Measurements from ENCODE around the gene RBM39. TPM values are rescaled to one million over a fixed set of nuclear protein-coding genes. Genes with fewer than 3 reads are reported as not detected.
A peak's percentile ranks its signal among the peaks of the same experiment; 100 is the strongest.
"Not testable (repeated sequence)": the region's sequence is repeated elsewhere in the genome, so short reads cannot be mapped to it uniquely, and the experiment has no call there.

The RBM39 gene
- total and polyA plus RNA-seq, 3 experiments from 2014 or later: 157 to 352 (median 349) TPM

GRCh38 chr20:35695978-35696377 is 46.1 kb downstream of the RBM39 start:
- no peaks in the 10 kb centered on the region for H3K36me3 ChIP-seq (ENCODE audit: insufficient read depth, low read length)
- H3K27ac Mint-ChIP-seq: peak overlapping the region in 2 of 8 donors; percentile 43 to 45
- H3K27me3 ChIP-seq (ENCODE audit: insufficient read depth, low read length, poor library complexity, severe bottlenecking): no peaks in the 10 kb centered on the region
- H3K27ac ChIP-seq (ENCODE audit: low read depth, low read length): no peak overlapping the region
- H3K9me3 Mint-ChIP-seq: peaks cover 0 to 2% (median 0%) of the 10 kb centered on the region in 5 donors
- CTCF ChIA-PET: interaction anchor here (1.6 kb wide), 1 partner anchor 95 kb away, joined by 3 read pairs; no protein-coding TSS in a partner anchor
- no peak for DNase-seq
- peaks cover 0 to 2% of the 10 kb centered on the region in 2 donors for H3K27me3 Mint-ChIP-seq
- peaks cover 0 to 48% (median 3%) of the 10 kb centered on the region in 3 donors for H3K36me3 Mint-ChIP-seq
- POLR2A ChIA-PET: no interaction called here
- H3K4me1 Mint-ChIP-seq: peaks cover 30 to 46% (median 39%) of the 10 kb centered on the region in 3 donors
- peak overlapping the region in 3 of 7 donors; percentile 23 to 82 (median 33) for H3K4me3 Mint-ChIP-seq
- peaks cover 21% of the 10 kb centered on the region for H3K4me1 ChIP-seq (ENCODE audit: insufficient read depth, low read length)
- H3K9me3 ChIP-seq (ENCODE audit: low read length): no peaks in the 10 kb centered on the region
- no peak overlapping the region for H3K4me3 ChIP-seq (ENCODE audit: low read length)

- Mint-ChIP-seq H3K4me3 (peak overlapping the region in 2 of 7 donors; percentile 69 to 70), H3K27me3 (peaks cover 0 to 2% of the 10 kb centered on the region in 2 donors), H3K9me3 (peaks cover 0 to 2% (median 0%) of the 10 kb centered on the region in 5 donors), H3K4me1 (peaks cover 29 to 39% (median 37%) of the 10 kb centered on the region in 3 donors), H3K36me3 (peaks cover 0 to 53% (median 8%) of the 10 kb centered on the region in 3 donors), H3K27ac (peak overlapping the region in 1 of 8 donors; percentile 69)
- no peak overlapping the region for H3K27ac ChIP-seq (ENCODE audit: low read depth, low read length)
- peaks cover 5% of the 10 kb centered on the region for H3K36me3 ChIP-seq (ENCODE audit: insufficient read depth, low read length)
- CTCF ChIA-PET: no interaction called here
- H3K4me1 ChIP-seq (ENCODE audit: insufficient read depth, low read length): peaks cover 20% of the 10 kb centered on the region
- POLR2A ChIA-PET: no interaction called here
- no peak overlapping the region for H3K4me3 ChIP-seq (ENCODE audit: low read length)
- H3K9me3 ChIP-seq (ENCODE audit: low read length): no peaks in the 10 kb centered on the region
- no peaks in the 10 kb centered on the region for H3K27me3 ChIP-seq (ENCODE audit: insufficient read depth, low read length, poor library complexity, severe bottlenecking)
- no peak for DNase-seq
Measured at GRCh38 chr20:35695245-35695749, 46.8 kb downstream of the RBM39 start.

- ChIA-PET POLR2A (no interaction called here), CTCF (interaction anchor here (1.4 kb wide), 1 partner anchor 89 kb away, joined by 3 read pairs; no protein-coding TSS in a partner anchor)
- Histone ChIP-seq H3K4me3 (ENCODE audit: low read length) (no peak overlapping the region), H3K36me3 (ENCODE audit: insufficient read depth, low read length) (peaks cover 11% of the 10 kb centered on the region), H3K9me3 (ENCODE audit: low read length) (no peaks in the 10 kb centered on the region), H3K27ac (ENCODE audit: low read depth, low read length) (no peak overlapping the region), H3K27me3 (ENCODE audit: insufficient read depth, low read length, poor library complexity, severe bottlenecking) (no peaks in the 10 kb centered on the region), H3K4me1 (ENCODE audit: insufficient read depth, low read length) (no peaks in the 10 kb centered on the region)
- Mint-ChIP-seq H3K27me3 (no peaks in the 10 kb centered on the region), H3K9me3 (no peaks in the 10 kb centered on the region), H3K36me3 (peaks cover 6 to 57% (median 19%) of the 10 kb centered on the region in 3 donors), H3K4me3 (no peak overlapping the region), H3K4me1 (peaks cover 0 to 3% (median 2%) of the 10 kb centered on the region in 3 donors), H3K27ac (no peak overlapping the region)
- DNase-seq: no peak
Measured at GRCh38 chr20:35690265-35690664, 51.8 kb downstream of the RBM39 start.

DNA sequence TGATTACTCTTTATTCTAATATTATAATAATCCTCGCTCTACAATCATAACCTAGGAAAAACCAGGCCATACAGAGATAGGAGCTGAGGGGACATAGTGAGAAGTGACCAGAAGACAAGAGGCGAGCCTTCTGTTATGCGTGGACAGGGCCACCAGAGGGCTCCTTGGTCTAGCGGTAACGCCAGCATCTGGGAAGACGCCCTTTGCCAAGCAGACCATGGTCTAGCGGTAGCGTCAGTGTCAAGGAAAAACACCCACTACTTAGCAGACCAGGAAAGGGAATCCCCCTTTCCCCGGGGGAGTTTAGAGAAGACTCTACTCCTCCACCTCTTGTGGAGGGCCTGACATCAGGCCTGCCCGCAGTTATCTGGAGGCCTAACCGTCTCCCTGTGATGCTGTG is 55.2 kb downstream of the RBM39 start:
- H3K27me3 Mint-ChIP-seq; H3K4me1 Mint-ChIP-seq; H3K9me3 Mint-ChIP-seq; H3K4me3 Mint-ChIP-seq; H3K9me3 ChIP-seq (ENCODE audit: low read length); H3K4me3 ChIP-seq (ENCODE audit: low read length); H3K27ac Mint-ChIP-seq; H3K27me3 ChIP-seq (ENCODE audit: insufficient read depth, low read length, poor library complexity, severe bottlenecking); H3K4me1 ChIP-seq (ENCODE audit: insufficient read depth, low read length); DNase-seq; POLR2A ChIA-PET; H3K27ac ChIP-seq (ENCODE audit: low read depth, low read length): not testable (repeated sequence)
- CTCF ChIA-PET: interaction anchor here (1.3 kb wide), 1 partner anchor 86 kb away, joined by 4 read pairs; no protein-coding TSS in a partner anchor
- H3K36me3 ChIP-seq (ENCODE audit: insufficient read depth, low read length): peaks cover 11% of the 10 kb centered on the region
- H3K36me3 Mint-ChIP-seq: peaks cover 6 to 50% (median 18%) of the 10 kb centered on the region in 3 donors

DNA sequence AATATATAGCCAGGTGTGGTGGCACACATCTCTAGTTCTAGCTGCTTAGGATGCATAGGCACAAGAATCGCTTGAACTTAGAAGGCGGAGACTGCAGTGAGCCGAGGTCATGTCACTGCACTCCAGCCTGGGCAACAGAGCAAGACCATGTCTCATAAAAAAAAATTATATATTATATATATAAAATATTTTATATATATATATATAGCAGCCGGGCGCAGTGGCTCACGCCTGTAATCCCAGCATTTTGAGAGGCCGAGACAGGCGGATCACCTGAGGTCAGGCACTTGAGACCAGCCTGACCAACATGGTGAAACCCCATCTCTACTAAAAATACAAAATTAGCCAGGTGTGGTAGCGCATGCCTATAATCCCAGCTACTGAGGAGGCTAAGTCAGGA is 56.7 kb downstream of the RBM39 start:
- not testable (repeated sequence) for H3K36me3 ChIP-seq (ENCODE audit: insufficient read depth, low read length); H3K4me1 Mint-ChIP-seq
- CTCF ChIA-PET: interaction anchor here (1.3 kb wide), 1 partner anchor 84 kb away, joined by 4 read pairs; no protein-coding TSS in a partner anchor

GRCh38 chr20:35681960-35682359 is 60.1 kb downstream of the RBM39 start:
- POLR2A ChIA-PET: no interaction called here
- CTCF ChIA-PET: no interaction called here
- no peaks in the 10 kb centered on the region for H3K36me3 ChIP-seq (ENCODE audit: insufficient read depth, low read length)
- H3K36me3 Mint-ChIP-seq: peaks cover 3 to 52% (median 5%) of the 10 kb centered on the region in 3 donors
- no peak overlapping the region for H3K4me3 ChIP-seq (ENCODE audit: low read length)
- H3K4me3 Mint-ChIP-seq: no peak overlapping the region
- no peak overlapping the region for H3K27ac ChIP-seq (ENCODE audit: low read depth, low read length)
- H3K27ac Mint-ChIP-seq: no peak overlapping the region
- H3K9me3 Mint-ChIP-seq: no peaks in the 10 kb centered on the region
- H3K27me3 ChIP-seq (ENCODE audit: insufficient read depth, low read length, poor library complexity, severe bottlenecking): no peaks in the 10 kb centered on the region
- no peak for DNase-seq
- no peaks in the 10 kb centered on the region for H3K4me1 Mint-ChIP-seq
- H3K27me3 Mint-ChIP-seq: peaks cover 0 to 1% of the 10 kb centered on the region in 2 donors
- H3K9me3 ChIP-seq (ENCODE audit: low read length): no peaks in the 10 kb centered on the region
- H3K4me1 ChIP-seq (ENCODE audit: insufficient read depth, low read length): no peaks in the 10 kb centered on the region

More for the DNA sequence above, 56.7 kb downstream of the RBM39 start:
- DNase-seq; H3K27me3 ChIP-seq (ENCODE audit: insufficient read depth, low read length, poor library complexity, severe bottlenecking); H3K9me3 ChIP-seq (ENCODE audit: low read length); H3K4me3 ChIP-seq (ENCODE audit: low read length); H3K27me3 Mint-ChIP-seq; H3K4me1 ChIP-seq (ENCODE audit: insufficient read depth, low read length); H3K27ac ChIP-seq (ENCODE audit: low read depth, low read length); H3K27ac Mint-ChIP-seq; H3K9me3 Mint-ChIP-seq; H3K4me3 Mint-ChIP-seq; POLR2A ChIA-PET: not testable (repeated sequence)
- H3K36me3 Mint-ChIP-seq: peaks cover 9 to 59% (median 14%) of the 10 kb centered on the region in 3 donors

GRCh38 chr20:35680452-35681183 is 61.4 kb downstream of the RBM39 start:
- Mint-ChIP-seq H3K27ac (peak overlapping the region in 1 of 8 donors; percentile 71), H3K9me3 (no peaks in the 10 kb centered on the region), H3K36me3 (peaks cover 2 to 48% (median 3%) of the 10 kb centered on the region in 3 donors), H3K4me1 (no peaks in the 10 kb centered on the region), H3K27me3 (peaks cover 0 to 1% of the 10 kb centered on the region in 2 donors), H3K4me3 (no peak overlapping the region)
- Histone ChIP-seq H3K36me3 (ENCODE audit: insufficient read depth, low read length) (no peaks in the 10 kb centered on the region), H3K4me3 (ENCODE audit: low read length) (no peak overlapping the region), H3K27me3 (ENCODE audit: insufficient read depth, low read length, poor library complexity, severe bottlenecking) (no peaks in the 10 kb centered on the region), H3K9me3 (ENCODE audit: low read length) (no peaks in the 10 kb centered on the region), H3K27ac (ENCODE audit: low read depth, low read length) (no peak overlapping the region), H3K4me1 (ENCODE audit: insufficient read depth, low read length) (no peaks in the 10 kb centered on the region)
- DNase-seq: no peak
- ChIA-PET POLR2A (interaction anchor here (0.6 kb wide), 1 partner anchor 15 kb away, joined by 4 read pairs; no protein-coding TSS in a partner anchor), CTCF (no interaction called here)

DNA sequence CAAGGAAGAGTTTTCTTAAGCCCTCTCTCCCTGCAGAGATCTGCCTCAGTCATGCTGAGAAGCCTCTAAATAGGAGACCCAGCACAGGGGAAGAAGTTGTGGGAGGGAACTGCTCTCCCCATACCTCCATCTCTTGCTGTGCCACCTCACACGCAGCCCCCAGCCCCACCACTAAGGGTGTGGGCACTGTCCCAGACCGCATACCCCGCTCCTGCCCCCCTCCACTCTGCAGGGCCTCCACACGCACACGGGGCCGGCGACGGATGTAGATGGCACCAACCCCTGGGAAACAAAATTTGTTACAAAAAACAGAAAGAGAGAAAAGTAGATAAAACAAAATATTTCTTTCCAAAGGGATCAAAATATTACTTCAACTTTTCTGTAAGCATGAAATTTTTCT is 67.1 kb downstream of the RBM39 start:
- Mint-ChIP-seq H3K27ac (peak overlapping the region in 1 of 8 donors; percentile 62), H3K36me3 (peaks cover 18 to 64% (median 20%) of the 10 kb centered on the region in 3 donors), H3K27me3 (peaks cover 0 to 1% of the 10 kb centered on the region in 2 donors), H3K9me3 (no peaks in the 10 kb centered on the region), H3K4me3 (no peak overlapping the region), H3K4me1 (no peaks in the 10 kb centered on the region)
- ChIA-PET CTCF (no interaction called here), POLR2A (no interaction called here)
- no peak for DNase-seq
- Histone ChIP-seq H3K4me1 (ENCODE audit: insufficient read depth, low read length) (no peaks in the 10 kb centered on the region), H3K4me3 (ENCODE audit: low read length) (no peak overlapping the region), H3K27ac (ENCODE audit: low read depth, low read length) (no peak overlapping the region), H3K36me3 (ENCODE audit: insufficient read depth, low read length) (peaks cover 39% of the 10 kb centered on the region), H3K9me3 (ENCODE audit: low read length) (no peaks in the 10 kb centered on the region), H3K27me3 (ENCODE audit: insufficient read depth, low read length, poor library complexity, severe bottlenecking) (no peaks in the 10 kb centered on the region)
